HG03565 (cell line): ENCODE data around the gene ZNF511.

ENCODE experiments used
- ATAC-seq: cut with Tn5 transposase; IDR thresholded peaks from one replicate; pipeline ENCODE4 v1.9.1; 2021; ENCODE audit warnings: mild to moderate bottlenecking, moderate library complexity; ENCODE audit not compliant: unreplicated experiment

The ZNF511 gene

GRCh38 chr10:133334503-133335245, 26.0 kb downstream of the ZNF511 start:
- ATAC-seq, result no peak

GRCh38 chr10:133335246-133336117, 26.8 kb downstream of the ZNF511 start:
- no peak for ATAC-seq

DNA sequence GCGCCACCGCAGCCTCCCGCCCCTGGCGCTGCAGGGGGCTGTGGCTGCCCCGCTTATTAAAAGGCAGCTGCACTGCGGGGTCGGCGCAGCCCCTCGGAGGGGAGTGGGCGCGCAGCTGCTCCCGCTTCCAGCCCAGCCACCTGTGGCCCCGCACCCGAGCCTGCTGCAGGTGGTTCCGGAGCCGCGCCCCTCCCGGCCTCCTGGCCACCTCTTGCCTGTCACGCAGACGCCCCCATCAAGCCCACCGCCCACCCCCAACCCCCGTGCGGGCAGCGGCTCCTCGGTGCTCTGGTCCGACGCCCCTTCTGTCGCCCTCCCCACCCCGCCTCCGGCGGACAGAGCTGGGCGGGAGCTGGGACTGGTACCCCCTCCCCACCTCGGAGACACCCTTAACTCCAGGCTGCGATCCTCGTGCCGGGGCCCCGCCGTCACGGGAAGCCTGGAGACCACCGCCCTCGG, 27.4 kb downstream of the ZNF511 start:
- no peak for ATAC-seq

- no peak for ATAC-seq
These were observed 28.1 kb downstream of the ZNF511 start, which contains the start of gene CALY for GRCh38 chr10:133336577-133337369. Gene CALY, minus strand, starts transcription at chr10:133336896. Its CDS starts 7,907 bp downstream, at chr10:133328989.

- ATAC-seq, result no peak
These were observed 28.6 kb downstream of the ZNF511 start for GRCh38 chr10:133337370-133337725.

DNA sequence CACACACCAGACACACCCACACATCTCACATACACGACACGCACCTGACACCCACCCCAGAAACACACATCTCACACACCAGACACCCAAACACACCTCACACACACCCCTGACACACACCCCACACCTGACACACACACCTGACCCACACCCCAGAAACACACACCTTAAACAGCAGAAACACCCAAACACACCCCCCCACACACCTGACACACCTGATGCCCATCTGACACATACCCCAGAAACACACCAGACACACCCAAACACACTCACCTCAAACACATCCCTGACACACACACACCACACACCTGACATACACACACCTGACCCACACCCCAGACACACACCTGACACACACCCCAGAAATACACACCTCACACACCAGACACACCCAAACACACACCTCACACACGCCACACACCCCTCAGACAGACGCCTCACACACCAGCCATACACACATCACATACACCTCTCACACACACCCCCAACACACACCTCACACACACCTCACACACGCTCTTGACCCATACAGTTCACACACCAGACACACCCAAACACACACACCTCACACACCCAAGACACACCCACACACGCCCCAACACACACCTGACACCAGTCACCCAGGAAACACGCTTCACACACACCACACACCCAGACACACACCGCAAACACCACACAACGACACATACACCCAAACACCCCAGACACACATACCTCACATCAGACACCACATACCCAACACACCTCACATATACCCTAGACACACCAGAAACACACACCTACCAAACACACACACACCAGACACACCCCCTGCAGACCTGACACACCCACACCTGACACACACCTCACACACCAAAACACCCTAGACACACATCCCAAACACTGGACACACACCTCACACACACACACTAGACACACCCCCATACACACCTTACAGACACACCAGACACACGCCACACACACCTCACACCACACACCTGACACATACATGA, 29.7 kb downstream of the ZNF511 start:
- ATAC-seq, result no peak

- ATAC-seq, result no peak
These were observed 31.1 kb downstream of the ZNF511 start for GRCh38 chr10:133339708-133340380.

- no peak for ATAC-seq
These were observed 33.3 kb downstream of the ZNF511 start for GRCh38 chr10:133341983-133342382.

GRCh38 chr10:133342942-133343341, 34.2 kb downstream of the ZNF511 start:
- no peak for ATAC-seq

DNA sequence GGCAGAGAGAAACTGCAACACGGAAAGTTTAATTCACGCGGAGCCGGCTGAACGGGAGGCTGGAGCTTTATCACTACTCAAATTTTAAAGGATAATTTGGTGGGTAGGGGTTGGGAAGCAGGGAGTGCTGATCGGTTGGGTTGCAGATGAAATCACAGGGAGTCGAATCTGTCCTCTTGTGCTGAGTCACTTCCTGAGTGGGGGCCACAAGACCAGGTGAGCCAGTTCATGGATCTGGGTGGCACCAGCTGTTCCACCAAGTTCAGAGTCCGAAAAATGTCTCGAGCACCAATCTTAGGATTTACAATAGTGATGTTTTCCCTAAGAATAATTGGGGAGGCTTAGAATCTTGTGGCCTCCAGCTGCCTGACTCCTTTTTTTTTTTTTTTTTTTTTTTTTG, 34.8 kb downstream of the ZNF511 start:
- no peak for ATAC-seq

DNA sequence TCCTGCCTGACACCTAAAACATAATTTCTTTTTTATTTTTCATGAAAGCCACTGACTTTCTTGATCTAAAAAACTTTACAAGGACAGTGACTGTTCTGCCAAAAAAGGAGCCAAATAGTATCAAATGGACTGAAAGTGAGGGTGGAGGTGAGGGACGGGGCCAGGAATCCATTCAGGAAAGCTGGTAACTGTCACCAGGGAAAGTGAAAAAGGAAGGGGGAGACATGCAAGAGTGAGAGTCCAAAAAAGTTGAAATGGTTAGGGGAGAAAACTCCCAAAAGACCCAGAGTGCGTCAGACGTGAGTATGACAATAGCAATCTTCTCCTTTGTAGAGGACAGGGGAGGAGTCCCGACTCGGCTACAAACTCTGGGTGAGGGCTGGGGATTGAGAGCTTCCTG, 35.5 kb downstream of the ZNF511 start:
- ATAC-seq, result no peak

GRCh38 chr10:133346413-133346812, 37.7 kb downstream of the ZNF511 start:
- ATAC-seq, result no peak

DNA sequence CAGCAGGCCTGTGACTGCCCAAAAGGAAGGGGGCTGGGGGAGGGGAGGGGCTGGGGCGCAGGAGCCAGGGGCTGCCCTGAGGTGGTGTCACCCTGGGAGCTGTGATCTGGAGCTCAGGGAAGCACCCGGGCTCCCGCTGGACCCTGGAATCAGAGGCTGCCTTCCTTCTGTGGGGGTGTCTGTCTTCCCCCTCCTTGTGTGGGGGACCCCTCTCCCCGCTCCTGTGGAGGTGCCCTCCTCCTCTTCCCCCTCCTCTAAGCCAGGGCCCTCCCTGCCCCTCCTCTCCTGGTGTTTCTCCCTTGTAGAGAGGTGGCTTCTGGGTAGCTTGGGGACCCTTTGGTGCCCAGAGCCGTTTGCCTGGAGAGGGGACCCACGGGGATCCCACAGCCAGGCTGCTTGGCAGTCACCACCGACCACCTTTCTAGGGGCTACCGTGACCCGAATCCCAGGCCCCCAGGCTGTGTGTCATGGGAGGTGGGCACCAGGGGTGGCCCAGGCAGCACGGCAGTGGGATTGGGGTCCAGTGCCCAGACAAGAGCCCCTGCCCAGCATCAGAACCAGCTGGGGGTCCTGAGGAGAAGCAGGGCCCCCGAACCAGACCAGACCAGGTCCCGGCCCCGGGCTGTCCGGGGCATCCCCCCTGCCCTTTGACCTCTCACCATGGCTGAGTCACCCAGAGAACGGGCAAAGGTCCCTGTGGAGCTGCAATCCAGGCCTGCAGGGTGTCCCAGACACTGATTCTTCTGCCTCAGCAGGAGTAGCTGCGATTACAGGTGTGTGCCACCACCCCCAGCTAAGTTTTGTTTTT, 39.2 kb downstream of the ZNF511 start:
- no peak for ATAC-seq

DNA sequence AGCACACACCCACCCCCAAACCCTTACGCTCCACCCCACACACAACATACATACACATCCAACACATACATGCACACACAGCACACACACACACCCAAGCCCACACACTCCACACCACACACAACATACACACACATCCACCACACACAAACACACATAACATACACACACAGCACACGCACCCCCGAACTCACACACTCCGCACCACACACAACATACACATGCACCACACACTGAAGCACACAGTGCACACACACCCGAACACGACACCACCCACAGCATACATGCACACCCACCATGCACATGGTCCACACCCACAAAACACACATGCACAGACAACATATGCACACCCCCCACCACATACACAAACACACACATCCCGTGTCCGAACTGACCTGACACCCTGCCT, 40.5 kb downstream of the ZNF511 start:
- ATAC-seq, result no peak

DNA sequence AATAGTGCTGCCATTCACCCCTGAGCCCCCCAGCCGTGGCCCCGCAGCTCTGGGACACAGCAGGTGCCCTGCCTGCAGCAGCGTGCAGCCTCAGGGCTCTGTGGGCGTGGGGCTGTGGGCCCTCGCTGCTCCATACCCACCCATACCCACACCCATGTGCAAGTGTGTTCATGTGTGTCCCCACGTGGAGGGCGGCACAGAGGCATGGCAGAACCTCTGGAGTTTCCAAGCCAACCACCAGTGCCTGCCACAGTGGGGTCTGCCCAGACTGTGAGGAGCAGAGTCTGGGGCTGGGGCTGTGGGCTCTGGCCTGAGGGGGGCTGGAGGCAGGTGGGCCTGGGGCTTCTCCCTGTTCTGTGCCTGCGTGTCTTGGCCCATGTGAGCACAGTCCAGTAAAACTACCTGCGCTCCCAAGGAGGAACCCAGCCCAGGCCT, 40.9 kb downstream of the ZNF511 start:
- ATAC-seq, result no peak

DNA sequence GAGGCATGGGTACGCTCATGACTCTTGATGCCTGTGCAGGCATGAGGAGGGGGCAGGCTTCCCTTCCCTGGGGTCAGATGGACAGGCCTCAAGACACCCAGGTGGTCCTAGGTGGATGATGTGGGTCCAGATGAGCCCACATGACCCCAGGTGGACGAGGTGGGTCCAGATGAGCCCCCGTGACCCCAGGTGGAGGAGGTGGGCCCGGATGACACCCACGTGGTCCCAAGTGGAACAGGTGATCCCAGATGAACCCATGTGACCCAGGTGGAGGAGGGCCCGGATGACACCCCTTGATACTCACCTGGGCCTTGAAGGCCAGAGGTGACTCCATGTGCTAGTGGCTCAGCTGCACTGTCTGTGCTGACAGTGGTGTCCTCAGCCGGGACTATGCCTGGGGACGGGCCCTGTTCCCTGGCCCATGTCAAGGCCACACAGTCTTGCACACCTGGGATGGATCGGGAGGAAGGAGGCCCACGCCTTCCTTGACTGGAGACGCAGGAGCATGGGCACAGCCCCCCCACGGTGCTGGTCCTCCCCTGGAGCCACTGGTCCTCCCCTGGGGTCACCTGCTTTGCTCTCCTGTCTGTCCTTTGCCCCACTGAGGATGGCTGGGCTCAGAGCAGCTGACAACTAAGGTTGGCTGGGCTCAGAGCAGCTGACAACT, 41.7 kb downstream of the ZNF511 start:
- no peak for ATAC-seq

GRCh38 chr10:133350950-133351329, 42.2 kb downstream of the ZNF511 start:
- no peak for ATAC-seq
